OCI-LY7 (cell line): ENCODE results near the gene NUP160. TPM values are rescaled to one million over a fixed set of nuclear protein-coding genes. Genes with fewer than 3 reads are reported as not detected.
A peak's percentile ranks its signal among the peaks of the same experiment; 100 is the strongest.

Source experiments
- BruUV-seq: library from RNA; stranded (reverse); fragments of 400-500 nt; replicated peaks from 2 replicates; lab custom pipeline; 2021; lab: Mats Ljungman, UMichigan
- CTCF ChIA-PET: fragments of 300-600 bp; sonication (Branson Sonifier 250); formaldehyde crosslinking; loops from one replicate; lab custom pipeline; 2022; ENCODE audit warnings: antibody characterized with exemption; ENCODE audit not compliant: unreplicated experiment; lab: Charles Lee
- POLR2A ChIA-PET: fragments of 300-600 bp; sonication (Branson Sonifier 250); formaldehyde crosslinking; loops from one replicate; lab custom pipeline; 2022; ENCODE audit warnings: antibody characterized with exemption; lab: Charles Lee
- DNase-seq: peaks from one replicate; pipeline ENCODE4 v3.0.0-alpha.2; 2015; ENCODE audit warnings: low spot score
- H2AFZ ChIP-seq: fragments of 200-600 bp; sonication (generic), shearing (Covaris generic); 2 replicates; pipeline ENCODE4 v1.6.1; 2014; ENCODE audit warnings: mild to moderate bottlenecking, antibody characterized with exemption, low read length, moderate library complexity
- H3K27ac ChIP-seq: fragments of 200-600 bp; sonication (generic); 2 replicates; pipeline ENCODE4 v1.5.1; 2014; ENCODE audit warnings: mixed run types, low read depth, mild to moderate bottlenecking, moderate library complexity, low read length, inconsistent platforms; ENCODE audit not compliant: poor library complexity, severe bottlenecking
- H3K36me3 ChIP-seq: fragments of 200-600 bp; sonication (generic); 2 replicates; pipeline ENCODE4 v1.6.1; 2014; ENCODE audit warnings: mild to moderate bottlenecking, antibody characterized with exemption, low read length, moderate library complexity, mixed read lengths; ENCODE audit not compliant: insufficient read depth
- H3K4me1 ChIP-seq: fragments of 200-600 bp; sonication (generic); 2 replicates; pipeline ENCODE4 v1.5.1; 2014; ENCODE audit warnings: mild to moderate bottlenecking, low read length; ENCODE audit not compliant: insufficient read depth, poor library complexity, severe bottlenecking
- H3K4me2 ChIP-seq: fragments of 200-600 bp; sonication (generic); 2 replicates; pipeline ENCODE4 v1.6.1; 2014; ENCODE audit warnings: mild to moderate bottlenecking, low read length
- H3K4me3 ChIP-seq: fragments of 200-600 bp; sonication (generic); 2 replicates; pipeline ENCODE4 v1.5.1; 2014; ENCODE audit warnings: mild to moderate bottlenecking, low read depth, low read length; ENCODE audit not compliant: poor library complexity, severe bottlenecking
- H3K79me2 ChIP-seq: fragments of 200-600 bp; sonication (generic); 2 replicates; pipeline ENCODE4 v1.6.1; 2016; ENCODE audit warnings: low read depth, mild to moderate bottlenecking, low read length, moderate library complexity, mixed read lengths; ENCODE audit not compliant: insufficient read depth
- H3K9me2 ChIP-seq: fragments of 200-600 bp; sonication (generic); 2 replicates; pipeline ENCODE4 v1.6.1; 2016; ENCODE audit warnings: mild to moderate bottlenecking, low read length, mixed read lengths; ENCODE audit not compliant: insufficient read depth
- H3K9me3 ChIP-seq: fragments of 200-600 bp; sonication (generic); 2 replicates; pipeline ENCODE4 v1.6.1; 2014; ENCODE audit warnings: mild to moderate bottlenecking, mixed run types, low read length, mixed read lengths
- H4K20me1 ChIP-seq: fragments of 200-600 bp; sonication (generic); 2 replicates; pipeline ENCODE4 v1.6.1; 2014; ENCODE audit warnings: mild to moderate bottlenecking, antibody characterized with exemption, low read length, moderate library complexity, mixed read lengths; ENCODE audit not compliant: insufficient read depth
- EZH2phosphoT487 ChIP-seq: fragments of 200-600 bp; sonication (generic); IDR thresholded peaks from 2 replicates; pipeline ENCODE4 v1.6.1; 2018; ENCODE audit warnings: low read depth, borderline replicate concordance, mild to moderate bottlenecking, mixed run types, antibody characterized with exemption, low read length, moderate library complexity, mixed read lengths
- intact Hi-C: fragments of 100-400 bp; cut with micrococcal nuclease; formaldehyde crosslinking; loops from one replicate; pipeline ENCODE4 v1.10.0; 2022; ENCODE audit not compliant: unreplicated experiment
- total RNA-seq, 2 experiments: library from RNA; depleted of rRNA in 1 of 2; stranded (reverse); fragments of >200 nt in 1 of 2; shearing (Covaris generic) in 1 of 2; gene quantifications; 2 replicates each; pipeline ENCODE4 v1.2.3, GENCODE V29; 2014 to 2022
- TF ChIP-seq, protein P1 (sequence below): fragments of 200-600 bp; sonication (generic); conservative IDR thresholded peaks from 2 replicates; pipeline ENCODE4 v1.5.1; 2014; ENCODE audit warnings: mild to moderate bottlenecking, antibody characterized with exemption, low read length, moderate library complexity, mixed read lengths

The NUP160 gene
- total RNA-seq, 2 experiments from 2014 or later = 32.0 to 70.6 TPM

DNA sequence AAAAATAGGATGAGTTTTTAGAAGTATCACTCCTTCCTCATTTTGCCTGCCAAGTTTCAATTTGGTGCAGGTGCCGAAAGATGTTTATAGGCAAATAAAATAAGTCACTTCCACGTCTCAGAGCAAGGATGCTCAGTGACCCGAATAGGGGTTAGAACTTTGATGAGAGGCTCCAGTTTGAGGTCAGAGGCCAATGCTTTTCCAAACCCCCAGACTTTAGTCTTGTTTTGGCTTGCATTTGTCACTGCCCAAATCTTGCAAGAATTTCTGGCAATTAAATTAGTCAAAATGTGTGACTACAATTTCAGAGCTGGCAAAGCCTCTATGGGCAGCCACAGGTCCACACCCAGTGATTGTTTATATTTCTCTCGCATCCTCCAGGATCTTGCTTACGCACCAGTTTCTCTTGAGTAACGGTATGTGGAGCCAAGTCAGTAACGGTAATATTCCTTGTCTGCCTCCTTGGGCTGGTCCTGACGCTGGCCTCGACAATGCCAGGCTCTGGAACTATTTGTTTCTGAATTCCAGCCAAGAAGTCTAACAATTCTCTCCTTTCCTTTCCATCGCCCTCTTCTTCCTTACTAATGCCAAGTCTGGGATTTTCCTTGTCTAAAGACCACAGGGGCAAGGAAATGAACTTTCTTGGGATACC is 9.9 kb upstream of the NUP160 start:
- 0 out of 2 replicates have a peak, but pooled peaks cover 4% of the 10 kb centered on the region for H4K20me1 ChIP-seq
- H3K9me3 ChIP-seq = no peaks in the 10 kb centered on the region
- TF ChIP-seq, protein P1, sequence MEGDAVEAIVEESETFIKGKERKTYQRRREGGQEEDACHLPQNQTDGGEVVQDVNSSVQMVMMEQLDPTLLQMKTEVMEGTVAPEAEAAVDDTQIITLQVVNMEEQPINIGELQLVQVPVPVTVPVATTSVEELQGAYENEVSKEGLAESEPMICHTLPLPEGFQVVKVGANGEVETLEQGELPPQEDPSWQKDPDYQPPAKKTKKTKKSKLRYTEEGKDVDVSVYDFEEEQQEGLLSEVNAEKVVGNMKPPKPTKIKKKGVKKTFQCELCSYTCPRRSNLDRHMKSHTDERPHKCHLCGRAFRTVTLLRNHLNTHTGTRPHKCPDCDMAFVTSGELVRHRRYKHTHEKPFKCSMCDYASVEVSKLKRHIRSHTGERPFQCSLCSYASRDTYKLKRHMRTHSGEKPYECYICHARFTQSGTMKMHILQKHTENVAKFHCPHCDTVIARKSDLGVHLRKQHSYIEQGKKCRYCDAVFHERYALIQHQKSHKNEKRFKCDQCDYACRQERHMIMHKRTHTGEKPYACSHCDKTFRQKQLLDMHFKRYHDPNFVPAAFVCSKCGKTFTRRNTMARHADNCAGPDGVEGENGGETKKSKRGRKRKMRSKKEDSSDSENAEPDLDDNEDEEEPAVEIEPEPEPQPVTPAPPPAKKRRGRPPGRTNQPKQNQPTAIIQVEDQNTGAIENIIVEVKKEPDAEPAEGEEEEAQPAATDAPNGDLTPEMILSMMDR = no peak
- no peak for TF ChIP-seq EZH2phosphoT487
- intact Hi-C loops = loop anchor here (1.0 kb wide), 2 partner anchors 42 to 76 kb away; no protein-coding TSS in a partner anchor
- H3K36me3 ChIP-seq = no peaks in the 10 kb centered on the region
- TSS peak; percentile 71 for BruUV-seq
- peaks cover 91% of the 10 kb centered on the region for H3K4me1 ChIP-seq
- ChIA-PET POLR2A (interaction anchor here (0.6 to 1.0 kb wide), 2 partner anchors 248 to 782 kb away, joined by 3 read pairs; no protein-coding TSS in a partner anchor), CTCF (no interaction called here)
- DNase-seq = peak; percentile 89
- no peak overlapping the region for H2AFZ ChIP-seq
- H3K4me3 ChIP-seq = peak overlapping the region; percentile 36
- H3K4me2 ChIP-seq = peak overlapping the region; percentile 69
- no peaks in the 10 kb centered on the region for H3K79me2 ChIP-seq
- peak overlapping the region; percentile 87 for H3K27ac ChIP-seq
- H3K9me2 ChIP-seq = no peaks in the 10 kb centered on the region

GRCh38 chr11:47857485-47857884 is 9.3 kb upstream of the NUP160 start:
- Histone ChIP-seq H4K20me1 (peaks cover 6% of the 10 kb centered on the region; the same call in 1 of the 2 replicates), H3K79me2 (no peaks in the 10 kb centered on the region), H2AFZ (no peak overlapping the region), H3K27ac (peak overlapping the region; percentile 87), H3K4me2 (peak overlapping the region; percentile 69), H3K9me3 (no peaks in the 10 kb centered on the region), H3K9me2 (no peaks in the 10 kb centered on the region), H3K4me1 (peaks cover 89% of the 10 kb centered on the region), H3K36me3 (no peaks in the 10 kb centered on the region), H3K4me3 (peak overlapping the region; percentile 17)
- intact Hi-C loops = loop anchor here (1.0 kb wide), 2 partner anchors 43 to 77 kb away; no protein-coding TSS in a partner anchor
- TF ChIP-seq EZH2phosphoT487 = no peak
- TF ChIP-seq, protein P1 = no peak
- POLR2A ChIA-PET = interaction anchor here (0.6 to 1.0 kb wide), 2 partner anchors 248 to 781 kb away, joined by 3 read pairs; no protein-coding TSS in a partner anchor
- no TSS peak for BruUV-seq
- CTCF ChIA-PET = no interaction called here
- peak; percentile 74 for DNase-seq

- Histone ChIP-seq H3K4me1 (peaks cover 90% of the 10 kb centered on the region), H3K79me2 (no peaks in the 10 kb centered on the region), H3K27ac (no peak overlapping the region), H3K9me2 (no peaks in the 10 kb centered on the region), H4K20me1 (peaks cover 13% of the 10 kb centered on the region; the same call in 1 of the 2 replicates), H3K9me3 (no peaks in the 10 kb centered on the region), H2AFZ (no peak overlapping the region), H3K36me3 (no peaks in the 10 kb centered on the region), H3K4me2 (peak overlapping the region; percentile 3; the same call in 1 of the 2 replicates), H3K4me3 (no peak overlapping the region)
- ChIA-PET POLR2A (interaction anchor here (0.7 to 1.2 kb wide), 2 partner anchors 127 to 134 kb away, joined by 3 to 4 read pairs; no protein-coding TSS in a partner anchor), CTCF (interaction anchor here (1.4 kb wide), 1 partner anchor 252 kb away, joined by 4 read pairs; no protein-coding TSS in a partner anchor)
- BruUV-seq = no TSS peak
- DNase-seq = no peak
- TF ChIP-seq, protein P1 = no peak
- no peak for TF ChIP-seq EZH2phosphoT487
- intact Hi-C loops = no loop called here
These were observed 8.0 kb upstream of the NUP160 start for GRCh38 chr11:47856186-47856585.
